ENCODE measurements around the gene PXDN.

- no peak for TF ChIP-seq CTCF (IDR thresholded peaks at IDR 0.05)
- TF ChIP-seq EZH2 (IDR thresholded peaks at IDR 0.05; ENCODE audit: borderline replicate concordance, insufficient read depth, low read depth, low read length, poor library complexity, severe bottlenecking) = no peak
Measured at GRCh38 chr2:1740716-1741589, 3.4 kb downstream of the PXDN start.
